ENCODE measurements around the gene CHST15. TPM values are rescaled to one million over a fixed set of nuclear protein-coding genes. Genes with fewer than 3 reads are reported as not detected.
A peak's percentile ranks its signal among the peaks of the same experiment; 100 is the strongest.

The CHST15 gene
- total and polyA plus RNA-seq, 2 of the 13 experiments (the other 11 are each of a cell fraction or from before 2014, with no cell fraction given), result 1.4 to 94.7 TPM

DNA sequence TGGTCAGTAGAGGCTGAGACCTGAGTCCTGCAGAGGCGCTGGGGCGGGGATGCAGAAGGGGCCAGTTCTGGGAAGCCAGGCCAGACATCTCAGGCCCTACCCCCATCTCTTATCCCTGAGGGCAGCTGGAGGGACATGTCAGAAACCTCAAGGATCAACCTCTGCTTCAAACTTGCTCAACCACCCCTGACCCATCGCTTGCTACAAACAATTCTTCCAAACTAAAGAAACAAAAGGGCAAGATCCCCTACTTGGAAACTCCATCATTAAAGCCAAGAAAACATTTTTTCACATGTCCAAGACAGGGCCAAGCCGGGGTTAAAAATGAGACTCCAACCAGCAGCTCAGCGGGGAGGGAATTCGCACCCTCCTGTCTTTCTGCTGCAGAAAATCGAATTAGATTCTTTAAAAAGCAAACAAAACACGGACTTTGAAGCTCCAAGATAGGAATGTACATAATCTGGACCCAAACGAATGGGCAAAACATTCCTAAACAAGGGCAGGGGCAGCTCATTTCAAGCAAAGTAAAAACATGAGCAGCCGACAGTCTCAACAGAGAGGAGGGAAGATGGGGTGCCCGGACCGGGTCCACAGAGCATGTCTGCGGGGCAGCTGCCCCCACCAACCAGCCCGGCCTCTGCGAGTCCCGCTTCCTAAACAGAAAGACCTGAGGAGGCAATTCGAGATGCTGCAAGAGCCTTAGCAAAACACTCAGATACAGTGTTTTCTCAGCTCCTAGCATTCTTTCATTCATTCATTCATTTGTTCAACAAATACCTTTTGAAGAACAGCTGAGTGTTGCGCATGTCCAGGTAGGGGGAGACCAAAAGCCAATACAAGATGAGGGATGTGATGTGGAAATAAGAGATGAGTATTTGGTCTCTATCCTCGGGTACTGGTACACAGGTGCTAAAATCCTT, 44.8 kb downstream of the CHST15 start (continued):
- TF ChIP-seq RARA (CRISPR knock-in tag; IDR thresholded peaks at IDR 0.05) (peak; percentile 92), NCOA2 (CRISPR knock-in tag; IDR thresholded peaks at IDR 0.05) (peak; percentile 89), ZNF572 (CRISPR knock-in tag; IDR thresholded peaks at IDR 0.05) (no peak), PHB2 (IDR thresholded peaks at IDR 0.05; ENCODE audit: partially characterized antibody) (no peak), MIXL1 (CRISPR knock-in tag; IDR thresholded peaks at IDR 0.05) (peak; percentile 88), ZNF224 (CRISPR knock-in tag; IDR thresholded peaks at IDR 0.05) (peak; percentile 70; the same call in 1 of the 2 replicates), MED1 (CRISPR knock-in tag; IDR thresholded peaks at IDR 0.05) (peak; percentile 99), MEIS1 (CRISPR knock-in tag; IDR thresholded peaks at IDR 0.05; ENCODE audit: borderline replicate concordance) (0 out of 2 replicates have a peak, but pooled peaks have one; percentile 20), PAX8 (CRISPR knock-in tag; IDR thresholded peaks at IDR 0.05; ENCODE audit: borderline replicate concordance) (no peak), ZNF772 (CRISPR knock-in tag; IDR thresholded peaks at IDR 0.05) (no peak; the same call in 1 of the 2 replicates), ZNF30 (CRISPR knock-in tag; IDR thresholded peaks at IDR 0.05) (no peak), PAF1 (CRISPR knock-in tag; IDR thresholded peaks at IDR 0.05) (no peak)
- TF ChIP-seq, protein P1, sequence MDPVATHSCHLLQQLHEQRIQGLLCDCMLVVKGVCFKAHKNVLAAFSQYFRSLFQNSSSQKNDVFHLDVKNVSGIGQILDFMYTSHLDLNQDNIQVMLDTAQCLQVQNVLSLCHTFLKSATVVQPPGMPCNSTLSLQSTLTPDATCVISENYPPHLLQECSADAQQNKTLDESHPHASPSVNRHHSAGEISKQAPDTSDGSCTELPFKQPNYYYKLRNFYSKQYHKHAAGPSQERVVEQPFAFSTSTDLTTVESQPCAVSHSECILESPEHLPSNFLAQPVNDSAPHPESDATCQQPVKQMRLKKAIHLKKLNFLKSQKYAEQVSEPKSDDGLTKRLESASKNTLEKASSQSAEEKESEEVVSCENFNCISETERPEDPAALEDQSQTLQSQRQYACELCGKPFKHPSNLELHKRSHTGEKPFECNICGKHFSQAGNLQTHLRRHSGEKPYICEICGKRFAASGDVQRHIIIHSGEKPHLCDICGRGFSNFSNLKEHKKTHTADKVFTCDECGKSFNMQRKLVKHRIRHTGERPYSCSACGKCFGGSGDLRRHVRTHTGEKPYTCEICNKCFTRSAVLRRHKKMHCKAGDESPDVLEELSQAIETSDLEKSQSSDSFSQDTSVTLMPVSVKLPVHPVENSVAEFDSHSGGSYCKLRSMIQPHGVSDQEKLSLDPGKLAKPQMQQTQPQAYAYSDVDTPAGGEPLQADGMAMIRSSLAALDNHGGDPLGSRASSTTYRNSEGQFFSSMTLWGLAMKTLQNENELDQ (CRISPR knock-in tag; IDR thresholded peaks at IDR 0.05; ENCODE audit: borderline replicate concordance), result no peak
- TF ChIP-seq, protein P2, sequence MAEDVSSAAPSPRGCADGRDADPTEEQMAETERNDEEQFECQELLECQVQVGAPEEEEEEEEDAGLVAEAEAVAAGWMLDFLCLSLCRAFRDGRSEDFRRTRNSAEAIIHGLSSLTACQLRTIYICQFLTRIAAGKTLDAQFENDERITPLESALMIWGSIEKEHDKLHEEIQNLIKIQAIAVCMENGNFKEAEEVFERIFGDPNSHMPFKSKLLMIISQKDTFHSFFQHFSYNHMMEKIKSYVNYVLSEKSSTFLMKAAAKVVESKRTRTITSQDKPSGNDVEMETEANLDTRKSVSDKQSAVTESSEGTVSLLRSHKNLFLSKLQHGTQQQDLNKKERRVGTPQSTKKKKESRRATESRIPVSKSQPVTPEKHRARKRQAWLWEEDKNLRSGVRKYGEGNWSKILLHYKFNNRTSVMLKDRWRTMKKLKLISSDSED (CRISPR knock-in tag; IDR thresholded peaks at IDR 0.05), result no peak
- TF ChIP-seq, protein P3, sequence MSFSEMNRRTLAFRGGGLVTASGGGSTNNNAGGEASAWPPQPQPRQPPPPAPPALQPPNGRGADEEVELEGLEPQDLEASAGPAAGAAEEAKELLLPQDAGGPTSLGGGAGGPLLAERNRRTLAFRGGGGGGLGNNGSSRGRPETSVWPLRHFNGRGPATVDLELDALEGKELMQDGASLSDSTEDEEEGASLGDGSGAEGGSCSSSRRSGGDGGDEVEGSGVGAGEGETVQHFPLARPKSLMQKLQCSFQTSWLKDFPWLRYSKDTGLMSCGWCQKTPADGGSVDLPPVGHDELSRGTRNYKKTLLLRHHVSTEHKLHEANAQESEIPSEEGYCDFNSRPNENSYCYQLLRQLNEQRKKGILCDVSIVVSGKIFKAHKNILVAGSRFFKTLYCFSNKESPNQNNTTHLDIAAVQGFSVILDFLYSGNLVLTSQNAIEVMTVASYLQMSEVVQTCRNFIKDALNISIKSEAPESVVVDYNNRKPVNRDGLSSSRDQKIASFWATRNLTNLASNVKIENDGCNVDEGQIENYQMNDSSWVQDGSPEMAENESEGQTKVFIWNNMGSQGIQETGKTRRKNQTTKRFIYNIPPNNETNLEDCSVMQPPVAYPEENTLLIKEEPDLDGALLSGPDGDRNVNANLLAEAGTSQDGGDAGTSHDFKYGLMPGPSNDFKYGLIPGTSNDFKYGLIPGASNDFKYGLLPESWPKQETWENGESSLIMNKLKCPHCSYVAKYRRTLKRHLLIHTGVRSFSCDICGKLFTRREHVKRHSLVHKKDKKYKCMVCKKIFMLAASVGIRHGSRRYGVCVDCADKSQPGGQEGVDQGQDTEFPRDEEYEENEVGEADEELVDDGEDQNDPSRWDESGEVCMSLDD (CRISPR knock-in tag; IDR thresholded peaks at IDR 0.05; ENCODE audit: borderline replicate concordance), result peak; percentile 83; the same call in 1 of the 2 replicates
- TF ChIP-seq, protein P4, sequence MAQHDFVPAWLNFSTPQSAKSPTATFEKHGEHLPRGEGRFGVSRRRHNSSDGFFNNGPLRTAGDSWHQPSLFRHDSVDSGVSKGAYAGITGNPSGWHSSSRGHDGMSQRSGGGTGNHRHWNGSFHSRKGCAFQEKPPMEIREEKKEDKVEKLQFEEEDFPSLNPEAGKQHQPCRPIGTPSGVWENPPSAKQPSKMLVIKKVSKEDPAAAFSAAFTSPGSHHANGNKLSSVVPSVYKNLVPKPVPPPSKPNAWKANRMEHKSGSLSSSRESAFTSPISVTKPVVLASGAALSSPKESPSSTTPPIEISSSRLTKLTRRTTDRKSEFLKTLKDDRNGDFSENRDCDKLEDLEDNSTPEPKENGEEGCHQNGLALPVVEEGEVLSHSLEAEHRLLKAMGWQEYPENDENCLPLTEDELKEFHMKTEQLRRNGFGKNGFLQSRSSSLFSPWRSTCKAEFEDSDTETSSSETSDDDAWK (CRISPR knock-in tag; IDR thresholded peaks at IDR 0.05), result no peak
- TF ChIP-seq, protein P5, sequence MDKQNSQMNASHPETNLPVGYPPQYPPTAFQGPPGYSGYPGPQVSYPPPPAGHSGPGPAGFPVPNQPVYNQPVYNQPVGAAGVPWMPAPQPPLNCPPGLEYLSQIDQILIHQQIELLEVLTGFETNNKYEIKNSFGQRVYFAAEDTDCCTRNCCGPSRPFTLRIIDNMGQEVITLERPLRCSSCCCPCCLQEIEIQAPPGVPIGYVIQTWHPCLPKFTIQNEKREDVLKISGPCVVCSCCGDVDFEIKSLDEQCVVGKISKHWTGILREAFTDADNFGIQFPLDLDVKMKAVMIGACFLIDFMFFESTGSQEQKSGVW (CRISPR knock-in tag; IDR thresholded peaks at IDR 0.05; ENCODE audit: borderline replicate concordance), result no peak
- TF ChIP-seq, protein P6, sequence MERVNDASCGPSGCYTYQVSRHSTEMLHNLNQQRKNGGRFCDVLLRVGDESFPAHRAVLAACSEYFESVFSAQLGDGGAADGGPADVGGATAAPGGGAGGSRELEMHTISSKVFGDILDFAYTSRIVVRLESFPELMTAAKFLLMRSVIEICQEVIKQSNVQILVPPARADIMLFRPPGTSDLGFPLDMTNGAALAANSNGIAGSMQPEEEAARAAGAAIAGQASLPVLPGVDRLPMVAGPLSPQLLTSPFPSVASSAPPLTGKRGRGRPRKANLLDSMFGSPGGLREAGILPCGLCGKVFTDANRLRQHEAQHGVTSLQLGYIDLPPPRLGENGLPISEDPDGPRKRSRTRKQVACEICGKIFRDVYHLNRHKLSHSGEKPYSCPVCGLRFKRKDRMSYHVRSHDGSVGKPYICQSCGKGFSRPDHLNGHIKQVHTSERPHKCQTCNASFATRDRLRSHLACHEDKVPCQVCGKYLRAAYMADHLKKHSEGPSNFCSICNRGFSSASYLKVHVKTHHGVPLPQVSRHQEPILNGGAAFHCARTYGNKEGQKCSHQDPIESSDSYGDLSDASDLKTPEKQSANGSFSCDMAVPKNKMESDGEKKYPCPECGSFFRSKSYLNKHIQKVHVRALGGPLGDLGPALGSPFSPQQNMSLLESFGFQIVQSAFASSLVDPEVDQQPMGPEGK (CRISPR knock-in tag; IDR thresholded peaks at IDR 0.05), result peak; percentile 81

Measured in HepG2 (cell line).